SKM-1 treated with dmso at 0.1 percent for 144 hours (cell line): ENCODE measurements around the gene TLR10.
"Not testable (repeated sequence)": the region's sequence is repeated elsewhere in the genome, so short reads cannot be mapped to it uniquely, and the experiment has no call there.

ENCODE experiments used
- DNase-seq: peaks from one replicate; lab custom pipeline; 2025; ENCODE audit not compliant: unreplicated experiment; lab: John Stamatoyannopoulos, UW

Gene TLR10

GRCh38 chr4:38803833-38804653 lies 21.3 kb upstream of the TLR10 start:
- no peak for DNase-seq

- no peak for DNase-seq
Observed at GRCh38 chr4:38802561-38803355, 20.0 kb upstream of the TLR10 start.

DNA sequence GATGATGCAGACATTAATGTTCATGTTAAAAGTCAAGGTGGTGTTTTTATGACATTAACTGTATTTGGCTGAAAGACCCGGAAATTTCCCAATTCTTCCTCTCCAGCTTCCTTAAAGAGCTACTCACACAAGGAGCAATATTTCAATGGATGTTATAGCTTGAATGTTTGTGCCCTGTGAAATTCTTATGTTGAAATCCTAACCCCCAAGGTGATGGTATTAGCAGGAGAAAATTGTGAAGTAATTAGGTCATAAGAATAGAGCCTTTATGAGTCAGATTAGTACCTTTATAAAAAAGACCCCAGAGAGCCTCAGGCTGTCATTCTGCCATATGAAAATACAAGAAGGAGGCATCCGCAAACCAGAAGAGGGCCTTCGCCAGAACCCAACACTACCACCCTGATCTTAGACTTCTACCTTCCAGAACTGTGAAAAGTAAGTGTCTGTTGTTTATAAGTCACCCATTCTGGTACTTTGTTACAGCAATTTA lies 18.2 kb upstream of the TLR10 start:
- DNase-seq = peak; percentile 32

DNA sequence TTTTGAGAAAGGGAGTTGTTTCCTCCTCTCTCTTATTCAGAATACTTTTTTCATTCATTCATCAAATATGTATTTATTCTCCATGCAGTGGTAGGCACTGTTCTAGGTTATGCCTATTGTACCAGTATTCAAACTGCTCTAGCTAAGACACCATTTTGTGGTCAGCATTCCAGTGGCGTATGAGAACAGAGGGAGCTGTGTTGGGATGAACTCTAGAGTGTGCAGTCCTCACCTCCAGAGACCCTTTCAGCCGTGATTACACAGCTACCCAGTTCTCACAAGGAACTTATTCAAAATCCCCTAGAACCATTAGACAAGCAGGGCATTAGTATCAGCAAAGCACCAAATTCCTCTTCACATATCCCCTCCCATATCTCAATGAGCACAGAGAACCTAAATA lies 17.6 kb upstream of the TLR10 start:
- no peak for DNase-seq

DNA sequence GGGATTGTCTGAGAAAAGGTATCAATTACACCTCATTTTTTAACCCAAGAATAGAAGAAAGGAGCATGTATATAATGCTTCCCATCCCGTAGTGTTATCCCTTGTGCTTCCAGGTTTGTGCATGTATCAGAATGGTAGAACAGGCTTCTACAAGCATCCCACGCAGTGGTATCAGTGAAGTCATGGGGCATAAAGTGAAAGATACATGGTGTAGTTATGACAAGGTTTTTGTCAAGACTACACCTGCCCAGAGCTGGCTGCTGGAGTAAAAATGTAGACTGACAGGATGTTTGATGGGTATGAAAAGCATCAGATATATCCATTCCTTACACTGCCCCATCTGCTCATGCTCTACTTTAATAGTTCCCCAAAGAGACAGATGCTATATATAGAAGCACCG lies 12.3 kb upstream of the TLR10 start:
- DNase-seq = no peak

- DNase-seq = no peak
Observed at GRCh38 chr4:38794051-38794450, 11.3 kb upstream of the TLR10 start.

DNA sequence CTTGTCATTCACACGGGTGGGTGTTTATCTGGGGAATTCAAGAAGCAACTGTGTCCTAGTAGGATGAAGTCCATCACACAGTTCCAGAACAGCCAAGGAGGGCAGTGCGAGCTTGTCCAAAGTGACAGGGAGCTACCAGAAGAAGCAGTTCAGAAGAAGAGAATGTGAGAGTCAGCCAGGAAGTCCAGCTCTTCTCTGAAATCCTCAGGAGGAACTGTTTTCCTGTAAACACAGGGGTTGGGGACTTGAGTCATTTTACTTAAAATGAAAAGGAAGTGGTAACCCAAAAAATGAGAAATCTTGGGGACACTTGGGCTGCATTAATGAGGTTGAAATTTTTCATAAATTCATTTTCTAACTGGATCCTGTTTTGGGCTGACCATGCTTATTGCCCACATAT lies 8.2 kb upstream of the TLR10 start:
- peak; percentile 23 for DNase-seq

- DNase-seq = no peak
Observed at GRCh38 chr4:38788317-38788716, 5.5 kb upstream of the TLR10 start.

DNA sequence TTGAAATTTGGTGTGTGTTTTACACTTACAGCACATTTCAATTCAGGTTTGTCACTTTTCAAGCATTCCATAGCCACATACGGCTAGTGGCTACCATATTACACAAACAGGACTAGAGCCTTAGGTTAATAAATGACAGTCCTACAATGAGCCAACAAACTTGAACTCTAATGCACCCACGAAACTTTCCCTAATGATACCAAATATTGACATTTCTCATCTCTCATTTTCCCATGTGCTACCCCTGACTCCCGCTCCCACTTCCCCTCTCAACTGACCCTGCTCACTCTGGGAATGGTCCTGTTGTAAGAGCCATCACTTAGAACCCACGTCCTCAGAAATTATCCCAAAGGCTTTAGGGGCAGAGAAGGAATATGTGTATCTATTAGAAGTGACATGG lies 4.9 kb upstream of the TLR10 start:
- DNase-seq = no peak

GRCh38 chr4:38785901-38786402 lies 3.2 kb upstream of the TLR10 start:
- DNase-seq = peak; percentile 87

- DNase-seq = no peak
Observed at GRCh38 chr4:38785041-38785790, 2.4 kb upstream of the TLR10 start.

GRCh38 chr4:38784141-38784540 lies 1.4 kb upstream of the TLR10 start:
- DNase-seq = no peak

- no peak for DNase-seq
Observed at GRCh38 chr4:38783109-38783460, 295 bp upstream of the TLR10 start.

GRCh38 chr4:38781854-38782261 lies 932 bp downstream of the TLR10 start:
- no peak for DNase-seq

DNA sequence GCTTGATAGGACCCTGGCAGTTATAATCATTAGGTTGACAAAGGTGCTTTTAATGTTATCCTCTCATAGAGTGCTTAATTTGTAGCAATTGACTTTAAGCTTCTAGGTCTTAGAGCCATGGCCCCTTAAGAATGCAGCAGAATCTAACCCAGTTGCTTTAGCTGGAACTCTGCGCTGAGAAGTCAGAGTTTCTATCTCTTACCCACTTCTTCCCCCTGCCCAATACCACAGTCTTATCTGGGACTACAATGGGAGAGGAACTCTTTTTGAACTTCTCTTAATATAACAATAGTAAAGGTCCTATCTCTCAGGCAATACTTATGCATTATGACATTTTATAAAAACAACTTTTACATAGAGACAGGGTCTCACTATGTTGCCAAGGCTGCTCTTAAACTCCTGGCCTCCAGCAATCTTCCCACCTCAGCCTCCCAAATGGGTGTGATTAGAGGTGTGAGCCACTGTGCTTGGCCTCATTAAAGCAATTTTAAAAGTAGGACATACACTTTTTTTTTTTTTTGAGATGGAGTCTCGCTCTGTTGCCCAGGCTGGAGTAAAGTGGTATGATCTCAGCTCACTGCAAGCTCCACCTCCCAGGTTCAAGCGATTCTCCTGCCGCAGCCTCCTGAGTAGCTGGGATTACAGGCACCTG lies 1.8 kb downstream of the TLR10 start:
- DNase-seq = no peak

GRCh38 chr4:38779790-38780189 lies 3.0 kb downstream of the TLR10 start:
- DNase-seq = no peak

- not testable (repeated sequence) for DNase-seq
Observed at GRCh38 chr4:38777925-38778324, 4.9 kb downstream of the TLR10 start.

- no peak for DNase-seq
Observed at GRCh38 chr4:38775326-38775725, 7.5 kb downstream of the TLR10 start.

GRCh38 chr4:38774181-38774955 lies 8.4 kb downstream of the TLR10 start:
- DNase-seq = no peak

- not testable (repeated sequence) for DNase-seq
Observed at GRCh38 chr4:38770281-38770680, 12.5 kb downstream of the TLR10 start.
